ENCODE data around the gene PROSER1. TPM values are rescaled to one million over a fixed set of nuclear protein-coding genes. Genes with fewer than 3 reads are reported as not detected.
A peak's percentile ranks its signal among the peaks of the same experiment; 100 is the strongest.

PROSER1 gene
- total and polyA plus RNA-seq, 10 of the 15 experiments (the other 5 are each of a cell fraction or from before 2014, with no cell fraction given), result 14.3 to 66.0 (median 26.9) TPM

- Histone ChIP-seq H3K36me3 (ENCODE audit: control insufficient read depth in 2 of 2, insufficient read depth in 2 of 2, low read length in 1 of 2) (peaks cover 0 to 4% of the 10 kb centered on the region in 2 experiments; a peak in 1 of 4 replicates), H3K9me3 (replicated peaks; ENCODE audit: control insufficient read depth, insufficient read depth, low read length) (no peaks in the 10 kb centered on the region), H4K20me1 (ENCODE audit: control insufficient read depth, insufficient read depth) (no peaks in the 10 kb centered on the region), H3K27ac (ENCODE audit: control insufficient read depth, insufficient read depth) (peak overlapping the region; percentile 93), H3K4me3 (peak overlapping the region; percentile 95), H3K27me3 (replicated peaks in 1 of 2; ENCODE audit: control insufficient read depth in 2 of 2, insufficient read depth in 2 of 2, low read length in 1 of 2) (no peaks in the 10 kb centered on the region), H3K4me1 (ENCODE audit: control insufficient read depth, insufficient read depth, low read length) (peaks cover 5% of the 10 kb centered on the region), H3K79me2 (ENCODE audit: control insufficient read depth, insufficient read depth, low read length) (peaks cover 63% of the 10 kb centered on the region), H3K4me2 (ENCODE audit: control insufficient read depth, insufficient read depth) (peak overlapping the region; percentile 85), H3K9ac (ENCODE audit: control insufficient read depth, insufficient read depth, low read length) (peak overlapping the region; percentile 94), H2AFZ (ENCODE audit: control insufficient read depth, low read depth, low read length) (peak overlapping the region; percentile 97)
- SMC1A ChIA-PET (ENCODE audit: uncharacterized antibody, unreplicated experiment), result interaction anchor here (1.0 to 1.3 kb wide), 4 partner anchors 9 to 220 kb away, joined by 3 read pairs; no protein-coding TSS in a partner anchor
- RAD21 ChIA-PET (ENCODE audit: unreplicated experiment), result interaction anchor here (1.2 kb wide), 1 partner anchor 12 kb away, joined by 3 read pairs; no protein-coding TSS in a partner anchor
- in situ Hi-C loops (cut with MboI), result no loop called here
- FAIRE-seq, result no peak
- no TSS peak for BruUV-seq (replicated peaks)
- DNase-seq (ENCODE audit: low read depth, low spot score), result no peak
- CTCF ChIA-PET, result interaction anchor here (2.7 kb wide), 1 partner anchor 21 kb away, joined by 11 read pairs; no protein-coding TSS in a partner anchor
- POLR2A ChIA-PET, result interaction anchor here (1.1 to 1.2 kb wide), 2 partner anchors 8 to 10 kb away, joined by 3 to 6 read pairs; no protein-coding TSS in a partner anchor
- peak; percentile 49 for ATAC-seq
- under 1% methylated on average over 15 of the region's 15 CpGs for WGBS (ENCODE audit: insufficient coverage, insufficient replicate concordance, low lambda C conversion rate, missing lambda C conversion rate)
- intact Hi-C loops (cut with micrococcal nuclease; ENCODE audit: unreplicated experiment), result loop anchor here (10.0 kb wide), 1 partner anchor 694 kb away; the partner anchor contains the start of gene UFM1
- TF ChIP-seq NFYB (IDR thresholded peaks at IDR 0.05; ENCODE audit: insufficient read depth, low read depth, low read length), result 0 out of 2 replicates have a peak, but pooled peaks have one; percentile 26
- no peak for TF ChIP-seq ATF7 (IDR thresholded peaks at IDR 0.05; ENCODE audit: low read depth)
- peak; percentile 53; the same call in 1 of the 2 replicates for TF ChIP-seq MLLT1 (IDR thresholded peaks at IDR 0.05)
- peak; percentile 61 for TF ChIP-seq SMAD1 (IDR thresholded peaks at IDR 0.05; ENCODE audit: low read depth, partially characterized antibody)
- no peak for TF ChIP-seq MTA3 (IDR thresholded peaks at IDR 0.05; ENCODE audit: borderline replicate concordance, low read length)
- TF ChIP-seq HDGF (IDR thresholded peaks at IDR 0.05), result peak; percentile 59
- TF ChIP-seq EGR1 (IDR thresholded peaks at IDR 0.05; ENCODE audit: borderline replicate concordance in 1 of 2, low read depth in 2 of 2, low read length in 2 of 2), result no peak
- TF ChIP-seq ZSCAN29 (IDR thresholded peaks at IDR 0.05), result peak; percentile 93
Observed at GRCh38 chr13:39038569-39039030, 711 bp upstream of the PROSER1 start.

All from GM12878 (cell line).